B cell (primary cell): Measurements from ENCODE around the gene RGL1. TPM values are rescaled to one million over a fixed set of nuclear protein-coding genes. Genes with fewer than 3 reads are reported as not detected.

Experiments used
- ATAC-seq: fragments of 200-7000 bp; cut with Tn5 transposase; one replicate; pipeline ENCODE4 v1.10.0; 2021; ENCODE audit warnings: low read depth, mild to moderate bottlenecking, moderate number of reproducible peaks, moderate library complexity
- CTCF ChIA-PET: fragments of 350-600 bp; sonication (Branson Sonifier 250); formaldehyde crosslinking; loops from one replicate; lab custom pipeline; 2021; ENCODE audit warnings: antibody characterized with exemption, inconsistent platforms; lab: Charles Lee
- POLR2A ChIA-PET: fragments of 350-600 bp; sonication (Branson Sonifier 250); formaldehyde crosslinking; loops from one replicate; lab custom pipeline; 2021; ENCODE audit warnings: antibody characterized with exemption; lab: Charles Lee
- DNase-seq: peaks from one replicate; pipeline ENCODE4 v3.0.0; 2013
- H2AFZ ChIP-seq: 2 replicates; pipeline ENCODE4 v1.6.1; 2012; ENCODE audit warnings: mild to moderate bottlenecking, low read depth, low read length; ENCODE audit not compliant: insufficient read depth, poor library complexity, severe bottlenecking
- H3K27ac ChIP-seq, 2 donors: 1 replicate in 1 of 2; 2 replicates in 1 of 2; pipeline ENCODE4 v1.5.1; 2012 to 2013; ENCODE audit warnings: low read length in 2 of 2, mild to moderate bottlenecking in 2 of 2, moderate library complexity in 1 of 2
- H3K27me3 ChIP-seq, 4 experiments: fragments of 200-600 bp in 1 of 4; sonication (generic) in 1 of 4; replicated peaks in 1 of 4; 1 replicate in 2 of 4; 2 replicates in 2 of 4; pipeline versions ENCODE4 v1.6.1 to v1.7.0; 2013 to 2016; ENCODE audit warnings: low read length in 3 of 4, mild to moderate bottlenecking in 2 of 4, mixed read lengths in 1 of 4, moderate library complexity in 1 of 4; ENCODE audit not compliant: insufficient read depth in 4 of 4, control insufficient read depth in 3 of 4; ENCODE audit errors: control extremely low read depth in 1 of 4
- H3K36me3 ChIP-seq, 2 experiments: replicated peaks in 1 of 2; 1 replicate in 1 of 2; 2 replicates in 1 of 2; pipeline versions ENCODE4 v1.6.1 to v1.7.1; 2013; ENCODE audit warnings: low read length in 1 of 2; ENCODE audit not compliant: insufficient read depth in 2 of 2, control insufficient read depth in 1 of 2; ENCODE audit errors: control extremely low read depth in 1 of 2, extremely low read depth in 1 of 2
- H3K4me1 ChIP-seq, 2 donors: fragments of 200-600 bp in 1 of 2; sonication (generic) in 1 of 2; 1 replicate in 1 of 2; 2 replicates in 1 of 2; pipeline versions ENCODE4 v1.5.1 to v1.6.1; 2013 to 2017; ENCODE audit warnings: low read length in 2 of 2; ENCODE audit not compliant: control insufficient read depth in 2 of 2, insufficient read depth in 2 of 2
- H3K4me2 ChIP-seq: replicated peaks from 2 replicates; pipeline ENCODE3; 2012; ENCODE audit warnings: mild to moderate bottlenecking, low read depth, low read length; ENCODE audit not compliant: poor library complexity, severe bottlenecking
- H3K4me3 ChIP-seq, 5 experiments: fragments of 200-600 bp in 1 of 5; sonication (generic) in 1 of 5; 1 replicate in 3 of 5; 2 replicates in 2 of 5; pipeline versions ENCODE4 v1.5.1 to v1.7.0; 2011 to 2016; ENCODE audit warnings: low read length in 4 of 5, mild to moderate bottlenecking in 4 of 5, low read depth in 2 of 5, control low read depth in 1 of 5, moderate library complexity in 1 of 5; ENCODE audit not compliant: insufficient read depth in 1 of 5; ENCODE audit errors: control extremely low read depth in 1 of 5, extremely low read depth in 1 of 5
- H3K79me2 ChIP-seq: fragments of 200-600 bp; sonication (generic); one replicate; pipeline ENCODE4 v1.6.0; 2016; ENCODE audit warnings: low read length; ENCODE audit not compliant: control insufficient read depth, insufficient read depth
- H3K9ac ChIP-seq: fragments of 200-600 bp; sonication (generic); 2 replicates; pipeline ENCODE4 v1.6.1; 2017; ENCODE audit warnings: mild to moderate bottlenecking, low read length, moderate library complexity
- H3K9me3 ChIP-seq, 3 donors: one replicate each; pipeline versions ENCODE4 v1.6.1 to v1.7.1; 2013; ENCODE audit warnings: low read length in 2 of 3; ENCODE audit not compliant: control insufficient read depth in 2 of 3, insufficient read depth in 1 of 3; ENCODE audit errors: control extremely low read depth in 1 of 3
- H4K20me1 ChIP-seq: 2 replicates; pipeline ENCODE4 v1.6.0; 2012; ENCODE audit warnings: mild to moderate bottlenecking, low read length; ENCODE audit not compliant: insufficient read depth, control insufficient read depth, poor library complexity, severe bottlenecking
- H3K27ac Mint-ChIP-seq: one replicate; pipeline ENCODE4 v1.8.0; 2021; ENCODE audit warnings: mixed read lengths
- H3K27me3 Mint-ChIP-seq: one replicate; pipeline ENCODE4 v1.8.0; 2021; ENCODE audit warnings: mixed read lengths
- H3K4me1 Mint-ChIP-seq: one replicate; pipeline ENCODE4 v1.8.0; 2021; ENCODE audit warnings: mixed read lengths
- H3K4me3 Mint-ChIP-seq: one replicate; pipeline ENCODE4 v1.8.0; 2021; ENCODE audit warnings: mixed read lengths
- H3K9me3 Mint-ChIP-seq: one replicate; pipeline ENCODE4 v1.8.0; 2022; ENCODE audit warnings: mixed read lengths; ENCODE audit not compliant: insufficient read depth
- EZH2 ChIP-seq: IDR thresholded peaks from 2 replicates; pipeline ENCODE4 v1.6.1; 2012; ENCODE audit warnings: borderline replicate concordance, low read depth, mild to moderate bottlenecking, moderate library complexity, low read length; ENCODE audit not compliant: insufficient read depth, poor library complexity, severe bottlenecking
- WGBS: methylation state at CpG from one replicate; pipeline ENCODE4 v1.1.5; 2013; ENCODE audit warnings: missing lambda C conversion rate; ENCODE audit not compliant: insufficient coverage; 5-methylcytosine and 5-hydroxymethylcytosine counted together
- intact Hi-C: fragments of 100-400 bp; cut with micrococcal nuclease; formaldehyde crosslinking; loops from one replicate; pipeline ENCODE4 v1.10.0; 2022
- polyA plus RNA-seq: library from polyadenylated mRNA; depleted of rRNA; stranded (reverse); fragments of >200 nt; gene quantifications from 2 replicates; pipeline ENCODE4 v1.2.3, GENCODE V29; 2012
- total RNA-seq, 2 donors: library from RNA; stranded (reverse); fragments of 120-200 nt in 1 of 2; gene quantifications; 1 replicate in 1 of 2; 2 replicates in 1 of 2; pipeline versions ENCODE4 v1.2.3 to v1.2.4, GENCODE V29; 2013 to 2022
- TF ChIP-seq, protein P1 (sequence below): fragments of 200-600 bp; IDR thresholded peaks from one replicate; pipeline ENCODE4 v1.8.0; 2022; ENCODE audit warnings: antibody characterized with exemption, mild to moderate bottlenecking

Gene RGL1
- total and polyA plus RNA-seq, 2 donors (not counting 1 experiment from before 2014, with no cell fraction given) = 0.09 to 1.1 TPM

DNA sequence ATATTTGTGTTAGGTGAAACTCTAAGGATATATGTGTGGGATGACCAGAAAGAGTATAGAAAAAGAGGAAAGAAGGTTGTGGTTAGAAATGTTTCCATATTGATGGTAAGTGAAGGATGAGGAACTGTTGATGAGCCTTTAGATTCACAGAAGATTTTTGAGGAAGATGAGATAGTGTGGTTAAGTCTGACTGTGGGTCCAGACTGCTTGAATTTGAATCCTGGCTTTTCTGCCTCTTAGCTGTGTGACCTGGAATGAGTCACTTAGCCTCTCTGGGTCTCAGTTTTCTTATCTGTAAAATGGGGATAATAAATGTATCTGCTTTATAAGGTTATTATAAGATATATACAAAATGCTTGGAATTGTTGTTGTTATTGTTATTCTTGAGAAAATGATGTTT is 27.5 kb downstream of the RGL1 start:
- no peaks in the 10 kb centered on the region for H3K9me3 Mint-ChIP-seq
- Histone ChIP-seq H3K4me1 (no peaks in the 10 kb centered on the region), H4K20me1 (no peaks in the 10 kb centered on the region), H3K4me2 (no peak overlapping the region), H3K9ac (no peak overlapping the region), H3K27ac (no peak overlapping the region), H2AFZ (no peak overlapping the region), H3K9me3 (no peaks in the 10 kb centered on the region), H3K36me3 (no peaks in the 10 kb centered on the region), H3K4me3 (no peak overlapping the region), H3K79me2 (no peaks in the 10 kb centered on the region), H3K27me3 (no peaks in the 10 kb centered on the region)
- H3K4me3 Mint-ChIP-seq = no peak overlapping the region
- no peak for TF ChIP-seq EZH2
- DNase-seq (no peak), ATAC-seq (no peak)
- H3K4me1 Mint-ChIP-seq = no peaks in the 10 kb centered on the region
- no peak overlapping the region for H3K27ac Mint-ChIP-seq
- intact Hi-C loops = no loop called here
- CTCF ChIA-PET = no interaction called here
- POLR2A ChIA-PET = no interaction called here
- peaks cover 10% of the 10 kb centered on the region for H3K27me3 Mint-ChIP-seq

GRCh38 chr1:183834568-183834967 is 29.6 kb downstream of the RGL1 start:
- Histone ChIP-seq H3K4me2 (no peak overlapping the region), H3K9ac (no peak overlapping the region), H3K4me3 (no peak overlapping the region), H4K20me1 (no peaks in the 10 kb centered on the region), H3K36me3 (no peaks in the 10 kb centered on the region), H3K4me1 (no peaks in the 10 kb centered on the region), H3K27ac (no peak overlapping the region), H2AFZ (no peak overlapping the region), H3K79me2 (no peaks in the 10 kb centered on the region), H3K27me3 (no peaks in the 10 kb centered on the region), H3K9me3 (no peaks in the 10 kb centered on the region)
- Mint-ChIP-seq H3K4me3 (no peak overlapping the region), H3K4me1 (no peaks in the 10 kb centered on the region), H3K27me3 (peaks cover 2% of the 10 kb centered on the region), H3K9me3 (no peaks in the 10 kb centered on the region), H3K27ac (no peak overlapping the region)
- ChIA-PET POLR2A (no interaction called here), CTCF (no interaction called here)
- DNase-seq = no peak
- no peak for ATAC-seq
- WGBS = 100% methylated on average over 3 of the region's 3 CpGs
- intact Hi-C loops = no loop called here
- no peak for TF ChIP-seq EZH2
- TF ChIP-seq, protein P1, sequence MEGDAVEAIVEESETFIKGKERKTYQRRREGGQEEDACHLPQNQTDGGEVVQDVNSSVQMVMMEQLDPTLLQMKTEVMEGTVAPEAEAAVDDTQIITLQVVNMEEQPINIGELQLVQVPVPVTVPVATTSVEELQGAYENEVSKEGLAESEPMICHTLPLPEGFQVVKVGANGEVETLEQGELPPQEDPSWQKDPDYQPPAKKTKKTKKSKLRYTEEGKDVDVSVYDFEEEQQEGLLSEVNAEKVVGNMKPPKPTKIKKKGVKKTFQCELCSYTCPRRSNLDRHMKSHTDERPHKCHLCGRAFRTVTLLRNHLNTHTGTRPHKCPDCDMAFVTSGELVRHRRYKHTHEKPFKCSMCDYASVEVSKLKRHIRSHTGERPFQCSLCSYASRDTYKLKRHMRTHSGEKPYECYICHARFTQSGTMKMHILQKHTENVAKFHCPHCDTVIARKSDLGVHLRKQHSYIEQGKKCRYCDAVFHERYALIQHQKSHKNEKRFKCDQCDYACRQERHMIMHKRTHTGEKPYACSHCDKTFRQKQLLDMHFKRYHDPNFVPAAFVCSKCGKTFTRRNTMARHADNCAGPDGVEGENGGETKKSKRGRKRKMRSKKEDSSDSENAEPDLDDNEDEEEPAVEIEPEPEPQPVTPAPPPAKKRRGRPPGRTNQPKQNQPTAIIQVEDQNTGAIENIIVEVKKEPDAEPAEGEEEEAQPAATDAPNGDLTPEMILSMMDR = no peak
